ENCODE measurements around the gene CYP1A1. TPM values are rescaled to one million over a fixed set of nuclear protein-coding genes. Genes with fewer than 3 reads are reported as not detected.

The CYP1A1 gene
- total and polyA plus RNA-seq, 2 of the 4 experiments (the other 2 are of a cell fraction) = under 0.01 to 0.03 TPM

DNA sequence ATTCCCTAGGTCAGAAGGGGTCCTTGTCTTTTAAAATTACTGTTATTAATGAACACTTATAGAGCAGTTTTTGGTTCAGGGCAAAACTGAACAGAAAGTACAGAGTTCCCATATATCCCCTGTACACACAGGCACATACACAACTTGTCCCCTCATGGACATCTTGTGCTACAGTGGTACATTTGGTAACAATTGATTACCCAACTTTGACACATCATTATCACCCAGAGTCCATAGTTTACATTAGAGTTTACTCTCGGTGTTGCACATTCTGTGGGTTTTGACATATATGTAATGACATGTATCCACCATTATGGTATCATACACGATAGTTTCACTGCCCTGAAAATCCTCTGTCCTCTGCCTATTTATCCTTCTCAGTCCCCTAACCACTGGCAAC lies 28.5 kb downstream of the CYP1A1 start:
- no TSS peak for BruUV-seq (replicated peaks)
- Histone ChIP-seq H4K8ac (ENCODE audit: low read depth in 2 of 2, low read length in 2 of 2) (peak overlapping the region; percentile 90 to 98; a peak in 3 of 4 replicates), H3K23ac (ENCODE audit: low read depth, low read length) (no peak overlapping the region), H3K56ac (ENCODE audit: extremely low read depth, insufficient read depth, low read length) (no peak overlapping the region), H3K36me3 (ENCODE audit: control insufficient read depth, insufficient read depth, low read length) (no peaks in the 10 kb centered on the region), H2BK20ac (ENCODE audit: low read depth, low read length) (no peak overlapping the region), H4K20me1 (ENCODE audit: insufficient read depth, low read length) (no peaks in the 10 kb centered on the region), H2BK15ac (ENCODE audit: low read depth, low read length) (no peak overlapping the region), H2BK5ac (ENCODE audit: low read depth, low read length, poor library complexity, severe bottlenecking) (no peak overlapping the region), H2AK9ac (replicated peaks; ENCODE audit: low read depth, low read length, poor library complexity) (no peak overlapping the region), H3K4ac (ENCODE audit: low read depth, low read length) (no peak overlapping the region), H4K5ac (ENCODE audit: low read depth, low read length) (no peak overlapping the region), H2AFZ (replicated peaks; ENCODE audit: low read length, poor library complexity) (no peak overlapping the region), H3K9ac (ENCODE audit: low read depth, low read length) (no peak overlapping the region), H3K4me1 (ENCODE audit: control insufficient read depth, insufficient read depth, low read length) (peaks cover 2% of the 10 kb centered on the region), H3K4me2 (ENCODE audit: low read depth, low read length) (no peak overlapping the region), H3K18ac (ENCODE audit: low read depth, low read length) (no peak overlapping the region), H4K91ac (ENCODE audit: insufficient read depth, low read depth, low read length) (no peak overlapping the region), H3K9me1 (ENCODE audit: insufficient read depth, low read length) (0 out of 2 replicates have a peak, but pooled peaks cover 4% of the 10 kb centered on the region), H2BK120ac (ENCODE audit: low read depth, low read length) (no peak overlapping the region), H3K14ac (replicated peaks; ENCODE audit: low read depth, low read length) (no peak overlapping the region), H2AK5ac (ENCODE audit: low read depth, low read length) (no peak overlapping the region), H3K4me3 (ENCODE audit: insufficient read depth, low read depth, low read length) (no peak overlapping the region), H3K27me3 (ENCODE audit: control insufficient read depth, insufficient read depth, low read length) (peaks cover 5% of the 10 kb centered on the region), H3K9me3 (ENCODE audit: control insufficient read depth, insufficient read depth, low read length) (no peaks in the 10 kb centered on the region), H3K79me1 (ENCODE audit: low read depth in 1 of 2, low read length in 2 of 2) (peaks cover 15 to 38% of the 10 kb centered on the region in 2 experiments), H3K27ac (ENCODE audit: insufficient read depth, low read length) (no peak overlapping the region)
- no peak for DNase-seq
- POLR2A ChIA-PET (ENCODE audit: unreplicated experiment) = no interaction called here
- intact Hi-C loops (cut with micrococcal nuclease) (loop anchor here (10.0 kb wide), 1 partner anchor 58 kb away; no protein-coding TSS in a partner anchor), dilution Hi-C loops (cut with HindIII; ENCODE audit: low sequenced_read_pairs, unreplicated experiment) (no loop called here), in situ Hi-C loops (cut with MboI; ENCODE audit: low sequenced_read_pairs) (no loop called here)
- ATAC-seq (ENCODE audit: low read depth) = no peak
- CTCF ChIA-PET = no interaction called here
- WGBS, 2 experiments (ENCODE audit: extremely low coverage in 2 of 2, insufficient read length in 1 of 2) = no CpG with 5 or more reads among the region's 2 CpGs
- TF ChIP-seq CEBPB (IDR thresholded peaks at IDR 0.05; ENCODE audit: low read depth, low read length) = no peak
- no peak for TF ChIP-seq RFX5 (IDR thresholded peaks at IDR 0.05; ENCODE audit: low read depth, low read length)
- TF ChIP-seq, protein P1, sequence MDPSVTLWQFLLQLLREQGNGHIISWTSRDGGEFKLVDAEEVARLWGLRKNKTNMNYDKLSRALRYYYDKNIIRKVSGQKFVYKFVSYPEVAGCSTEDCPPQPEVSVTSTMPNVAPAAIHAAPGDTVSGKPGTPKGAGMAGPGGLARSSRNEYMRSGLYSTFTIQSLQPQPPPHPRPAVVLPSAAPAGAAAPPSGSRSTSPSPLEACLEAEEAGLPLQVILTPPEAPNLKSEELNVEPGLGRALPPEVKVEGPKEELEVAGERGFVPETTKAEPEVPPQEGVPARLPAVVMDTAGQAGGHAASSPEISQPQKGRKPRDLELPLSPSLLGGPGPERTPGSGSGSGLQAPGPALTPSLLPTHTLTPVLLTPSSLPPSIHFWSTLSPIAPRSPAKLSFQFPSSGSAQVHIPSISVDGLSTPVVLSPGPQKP (IDR thresholded peaks at IDR 0.05; ENCODE audit: borderline replicate concordance, low read depth, low read length) = no peak
- no peak for TF ChIP-seq NFE2L2 (IDR thresholded peaks at IDR 0.05; ENCODE audit: low read depth, low read length)
- TF ChIP-seq, protein P2, sequence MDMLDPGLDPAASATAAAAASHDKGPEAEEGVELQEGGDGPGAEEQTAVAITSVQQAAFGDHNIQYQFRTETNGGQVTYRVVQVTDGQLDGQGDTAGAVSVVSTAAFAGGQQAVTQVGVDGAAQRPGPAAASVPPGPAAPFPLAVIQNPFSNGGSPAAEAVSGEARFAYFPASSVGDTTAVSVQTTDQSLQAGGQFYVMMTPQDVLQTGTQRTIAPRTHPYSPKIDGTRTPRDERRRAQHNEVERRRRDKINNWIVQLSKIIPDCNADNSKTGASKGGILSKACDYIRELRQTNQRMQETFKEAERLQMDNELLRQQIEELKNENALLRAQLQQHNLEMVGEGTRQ (IDR thresholded peaks at IDR 0.05; ENCODE audit: low read depth, low read length) = no peak
- TF ChIP-seq SMC3 (IDR thresholded peaks at IDR 0.05; ENCODE audit: low read depth, low read length) = no peak
- TF ChIP-seq POLR2A (IDR thresholded peaks at IDR 0.05; ENCODE audit: low read depth, low read length) = no peak
- no peak for TF ChIP-seq CHD1 (IDR thresholded peaks at IDR 0.05; ENCODE audit: low read depth, low read length)
- TF ChIP-seq FOS (IDR thresholded peaks at IDR 0.05; ENCODE audit: low read depth, low read length) = no peak
- no peak for TF ChIP-seq BHLHE40 (IDR thresholded peaks at IDR 0.05; ENCODE audit: low read depth, low read length)
- TF ChIP-seq, protein P3, sequence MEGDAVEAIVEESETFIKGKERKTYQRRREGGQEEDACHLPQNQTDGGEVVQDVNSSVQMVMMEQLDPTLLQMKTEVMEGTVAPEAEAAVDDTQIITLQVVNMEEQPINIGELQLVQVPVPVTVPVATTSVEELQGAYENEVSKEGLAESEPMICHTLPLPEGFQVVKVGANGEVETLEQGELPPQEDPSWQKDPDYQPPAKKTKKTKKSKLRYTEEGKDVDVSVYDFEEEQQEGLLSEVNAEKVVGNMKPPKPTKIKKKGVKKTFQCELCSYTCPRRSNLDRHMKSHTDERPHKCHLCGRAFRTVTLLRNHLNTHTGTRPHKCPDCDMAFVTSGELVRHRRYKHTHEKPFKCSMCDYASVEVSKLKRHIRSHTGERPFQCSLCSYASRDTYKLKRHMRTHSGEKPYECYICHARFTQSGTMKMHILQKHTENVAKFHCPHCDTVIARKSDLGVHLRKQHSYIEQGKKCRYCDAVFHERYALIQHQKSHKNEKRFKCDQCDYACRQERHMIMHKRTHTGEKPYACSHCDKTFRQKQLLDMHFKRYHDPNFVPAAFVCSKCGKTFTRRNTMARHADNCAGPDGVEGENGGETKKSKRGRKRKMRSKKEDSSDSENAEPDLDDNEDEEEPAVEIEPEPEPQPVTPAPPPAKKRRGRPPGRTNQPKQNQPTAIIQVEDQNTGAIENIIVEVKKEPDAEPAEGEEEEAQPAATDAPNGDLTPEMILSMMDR (conservative IDR thresholded peaks at IDR 0.05; ENCODE audit: low read depth, low read length) = no peak
- no peak for TF ChIP-seq RAD21 (IDR thresholded peaks at IDR 0.05; ENCODE audit: low read length)
- no peak for TF ChIP-seq MXI1 (IDR thresholded peaks at IDR 0.05; ENCODE audit: borderline replicate concordance, low read depth, low read length)
- TF ChIP-seq RCOR1 (IDR thresholded peaks at IDR 0.05; ENCODE audit: insufficient replicate concordance, low read length) = no peak
- no peak for TF ChIP-seq MAZ (IDR thresholded peaks at IDR 0.05; ENCODE audit: borderline replicate concordance, low read depth, low read length)
- TF ChIP-seq MAFK (IDR thresholded peaks at IDR 0.05; ENCODE audit: low read depth, low read length) = no peak

Data from IMR-90 (cell line).